ENCODE results near the gene SARS2.
A peak's percentile ranks its signal among the peaks of the same experiment; 100 is the strongest.
"Not testable (repeated sequence)": the region's sequence is repeated elsewhere in the genome, so short reads cannot be mapped to it uniquely, and the experiment has no call there.

Gene SARS2

GRCh38 chr19:38970664-38971532 is 40.3 kb upstream of the SARS2 start:
- H3K4me2 ChIP-seq: no peak overlapping the region

GRCh38 chr19:38966149-38966548 is 35.6 kb upstream of the SARS2 start:
- H3K36me3 ChIP-seq, H3K27ac ChIP-seq, H4K20me1 ChIP-seq, H3K4me2 ChIP-seq, H3K4me3 ChIP-seq, H3K4me1 ChIP-seq, H3K9me3 ChIP-seq, H3K27me3 ChIP-seq, H3K9ac ChIP-seq: not testable (repeated sequence)

More at GRCh38 chr19:38970664-38971532, 40.3 kb upstream of the SARS2 start:
- H3K9ac ChIP-seq: no peak overlapping the region
- no peak overlapping the region for H3K4me3 ChIP-seq
- H4K20me1 ChIP-seq: no peaks in the 10 kb centered on the region
- no peak overlapping the region for H3K27ac ChIP-seq
- no peaks in the 10 kb centered on the region for H3K4me1 ChIP-seq
- no peaks in the 10 kb centered on the region; the same call in 1 of the 2 replicates for H3K9me3 ChIP-seq
- TF ChIP-seq Cebpa-rat (IDR thresholded peaks at IDR 0.05): no peak
- no peaks in the 10 kb centered on the region for H3K36me3 ChIP-seq
- peaks cover 18% of the 10 kb centered on the region for H3K27me3 ChIP-seq

GRCh38 chr19:38964738-38965137 is 34.2 kb upstream of the SARS2 start:
- H3K4me2 ChIP-seq: no peak overlapping the region
- no peaks in the 10 kb centered on the region for H3K27me3 ChIP-seq
- H4K20me1 ChIP-seq: no peaks in the 10 kb centered on the region
- no peak for TF ChIP-seq Cebpa-rat (IDR thresholded peaks at IDR 0.05)
- H3K9me3 ChIP-seq: no peaks in the 10 kb centered on the region
- H3K4me1 ChIP-seq: no peaks in the 10 kb centered on the region
- no peak overlapping the region for H3K9ac ChIP-seq
- H3K27ac ChIP-seq: no peak overlapping the region
- H3K4me3 ChIP-seq: no peak overlapping the region
- no peaks in the 10 kb centered on the region for H3K36me3 ChIP-seq

- Histone ChIP-seq H3K9me3 (no peaks in the 10 kb centered on the region), H3K27ac (no peak overlapping the region), H3K4me3 (no peak overlapping the region), H3K4me1 (no peaks in the 10 kb centered on the region), H3K4me2 (no peak overlapping the region), H3K27me3 (no peaks in the 10 kb centered on the region), H4K20me1 (no peaks in the 10 kb centered on the region), H3K9ac (no peak overlapping the region), H3K36me3 (no peaks in the 10 kb centered on the region)
- TF ChIP-seq Cebpa-rat (IDR thresholded peaks at IDR 0.05): no peak
These were observed 29.1 kb upstream of the SARS2 start for GRCh38 chr19:38959618-38960017.

- H4K20me1 ChIP-seq: no peaks in the 10 kb centered on the region
These were observed 27.7 kb upstream of the SARS2 start for GRCh38 chr19:38958301-38958700.

GRCh38 chr19:38956264-38956663 is 25.7 kb upstream of the SARS2 start:
- Histone ChIP-seq H3K9me3 (no peaks in the 10 kb centered on the region), H3K27ac (no peak overlapping the region), H3K4me2 (no peak overlapping the region), H3K4me1 (0 out of 2 replicates have a peak, but pooled peaks cover 4% of the 10 kb centered on the region), H3K9ac (no peak overlapping the region), H4K20me1 (no peaks in the 10 kb centered on the region), H3K36me3 (no peaks in the 10 kb centered on the region), H3K4me3 (no peak overlapping the region), H3K27me3 (no peaks in the 10 kb centered on the region)
- no peak for TF ChIP-seq Cebpa-rat (IDR thresholded peaks at IDR 0.05)

More at GRCh38 chr19:38958301-38958700, 27.7 kb upstream of the SARS2 start:
- no peak overlapping the region for H3K4me3 ChIP-seq
- no peak overlapping the region for H3K27ac ChIP-seq
- H3K36me3 ChIP-seq: no peaks in the 10 kb centered on the region
- H3K4me2 ChIP-seq: no peak overlapping the region
- no peaks in the 10 kb centered on the region for H3K9me3 ChIP-seq
- no peak for TF ChIP-seq Cebpa-rat (IDR thresholded peaks at IDR 0.05)
- H3K9ac ChIP-seq: no peak overlapping the region
- no peaks in the 10 kb centered on the region for H3K27me3 ChIP-seq
- H3K4me1 ChIP-seq: no peaks in the 10 kb centered on the region

- Histone ChIP-seq H3K9ac (no peak overlapping the region), H3K4me3 (no peak overlapping the region), H3K36me3 (no peaks in the 10 kb centered on the region), H3K27ac (no peak overlapping the region), H4K20me1 (no peaks in the 10 kb centered on the region), H3K9me3 (no peaks in the 10 kb centered on the region), H3K27me3 (no peaks in the 10 kb centered on the region), H3K4me2 (no peak overlapping the region), H3K4me1 (0 out of 2 replicates have a peak, but pooled peaks cover 4% of the 10 kb centered on the region)
- no peak for TF ChIP-seq Cebpa-rat (IDR thresholded peaks at IDR 0.05)
These were observed 23.1 kb upstream of the SARS2 start for GRCh38 chr19:38953677-38954076.

GRCh38 chr19:38952395-38953165 is 22.0 kb upstream of the SARS2 start:
- no peaks in the 10 kb centered on the region for H4K20me1 ChIP-seq
- H3K27ac ChIP-seq: no peak overlapping the region
- 0 out of 2 replicates have a peak, but pooled peaks cover 4% of the 10 kb centered on the region for H3K4me1 ChIP-seq
- H3K9me3 ChIP-seq: no peaks in the 10 kb centered on the region
- no peak overlapping the region for H3K4me3 ChIP-seq
- TF ChIP-seq Cebpa-rat (IDR thresholded peaks at IDR 0.05): no peak
- H3K36me3 ChIP-seq: no peaks in the 10 kb centered on the region
- H3K9ac ChIP-seq: no peak overlapping the region
- peak overlapping the region; percentile 2; the same call in 1 of the 2 replicates for H3K4me2 ChIP-seq
- no peaks in the 10 kb centered on the region for H3K27me3 ChIP-seq

GRCh38 chr19:38951187-38951586 is 20.6 kb upstream of the SARS2 start:
- Histone ChIP-seq H3K4me2 (no peak overlapping the region), H3K9ac (no peak overlapping the region), H3K27ac (no peak overlapping the region), H3K4me1 (0 out of 2 replicates have a peak, but pooled peaks cover 4% of the 10 kb centered on the region), H4K20me1 (no peaks in the 10 kb centered on the region), H3K9me3 (no peaks in the 10 kb centered on the region), H3K27me3 (no peaks in the 10 kb centered on the region), H3K36me3 (no peaks in the 10 kb centered on the region), H3K4me3 (no peak overlapping the region)
- TF ChIP-seq Cebpa-rat (IDR thresholded peaks at IDR 0.05): no peak

Data from BLaER1 (cell line).